Activated CD4-positive, CD25-positive, alpha-beta regulatory T cell treated with anti-CD3 and anti-CD28 coated beads, Interleukin-2, amount 50 U/mL, for 24 hours (primary cell): ENCODE results near the gene LEF1.

Source experiments
- ATAC-seq, 2 donors: fragments of 150-1000 bp; cut with Tn5 transposase; one replicate each; pipeline ENCODE4 v1.10.0; 2021; ENCODE audit warnings: mild to moderate bottlenecking in 1 of 2, moderate library complexity in 1 of 2

The LEF1 gene

DNA sequence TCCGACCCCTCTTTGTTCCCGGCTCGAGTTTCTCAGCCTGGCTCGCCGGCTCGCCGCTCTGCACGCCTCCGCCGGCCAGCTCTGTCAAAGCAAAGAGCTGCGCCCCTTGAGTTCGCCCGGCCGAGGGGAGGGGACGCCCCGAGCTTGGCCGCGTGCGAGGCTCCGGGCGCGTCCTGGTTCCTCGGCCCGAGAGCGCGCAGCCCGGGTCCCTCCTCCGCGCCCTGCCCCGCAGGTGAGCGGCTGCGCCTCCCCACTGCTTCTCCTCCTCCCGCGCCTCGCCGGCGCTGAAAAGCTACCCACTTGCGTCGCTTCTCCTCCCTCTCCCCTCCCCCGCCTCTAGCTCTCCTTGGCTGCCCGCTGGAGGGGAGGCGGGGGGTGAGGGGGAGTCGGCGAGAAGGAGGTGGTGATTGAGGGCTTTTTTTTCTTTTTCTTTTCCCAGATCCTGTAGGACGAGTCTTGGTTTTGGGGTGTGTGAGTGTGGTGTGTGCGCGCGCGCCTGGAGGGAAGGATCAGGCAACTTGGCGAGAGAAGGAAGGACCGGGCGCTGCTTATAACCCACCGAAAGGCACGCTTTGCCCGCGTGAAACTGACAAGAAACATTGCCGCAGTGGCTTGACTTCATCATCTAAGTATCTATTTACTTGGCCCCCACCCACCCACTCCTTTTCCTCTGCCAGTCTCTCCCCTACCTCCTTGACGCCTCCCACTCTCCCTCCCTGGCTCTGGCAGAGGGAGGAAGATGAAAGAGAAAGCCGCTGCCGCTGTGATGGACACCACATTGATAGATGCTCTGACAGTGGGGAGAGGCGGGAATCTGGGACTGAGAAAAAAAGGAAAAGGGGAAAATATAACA, at the start of gene LEF1:
Gene LEF1 (minus strand): TSS at position 262 of the 853 bp plus-strand sequence. CDS start 1,165 bp downstream, outside the sequence.
- ATAC-seq: peak; percentile 33 to 34

- ATAC-seq: no peak
Observed at GRCh38 chr4:108216510-108216909, 47.8 kb upstream of the LEF1 start.

DNA sequence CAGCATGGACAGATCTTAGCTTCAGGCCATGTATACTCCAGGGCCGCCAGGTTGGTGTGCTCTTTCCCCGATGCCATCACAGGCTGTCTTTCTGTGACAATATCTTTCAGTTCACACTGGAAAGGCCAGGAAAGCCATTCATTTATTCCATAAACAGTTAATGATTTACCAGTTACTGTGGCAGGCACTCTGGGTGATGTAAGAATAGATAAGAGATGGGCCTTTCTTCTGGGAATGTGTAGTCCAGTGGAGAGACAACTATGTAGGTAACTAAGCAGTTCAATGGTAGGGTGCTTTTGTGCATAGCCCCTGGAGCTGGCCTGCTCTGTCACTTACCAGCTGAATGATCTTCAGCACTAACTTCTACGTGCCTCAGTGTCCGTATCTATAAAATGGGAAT, 46.3 kb upstream of the LEF1 start:
- ATAC-seq: no peak

- ATAC-seq: no peak
Observed at GRCh38 chr4:108213723-108214122, 45.0 kb upstream of the LEF1 start.

DNA sequence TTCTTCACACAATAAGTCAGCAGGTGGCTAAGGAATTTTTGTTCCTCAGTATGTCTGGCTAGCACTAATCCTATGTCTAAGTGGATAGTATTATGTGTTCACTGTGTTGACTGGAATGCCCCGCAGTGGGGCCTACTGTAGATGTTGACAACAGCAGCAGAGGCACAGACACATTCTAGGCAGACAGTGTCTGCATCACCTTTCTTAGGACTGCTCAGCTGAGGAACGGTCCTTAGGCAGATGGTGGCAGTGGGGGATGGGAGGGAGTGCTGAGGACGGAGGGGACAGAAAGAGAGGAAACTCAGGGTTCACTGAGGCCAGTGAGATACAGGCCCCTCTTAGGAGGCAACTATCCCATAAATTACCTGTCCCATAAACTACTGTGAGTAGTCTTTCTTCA, 44.6 kb upstream of the LEF1 start:
- ATAC-seq: no peak

DNA sequence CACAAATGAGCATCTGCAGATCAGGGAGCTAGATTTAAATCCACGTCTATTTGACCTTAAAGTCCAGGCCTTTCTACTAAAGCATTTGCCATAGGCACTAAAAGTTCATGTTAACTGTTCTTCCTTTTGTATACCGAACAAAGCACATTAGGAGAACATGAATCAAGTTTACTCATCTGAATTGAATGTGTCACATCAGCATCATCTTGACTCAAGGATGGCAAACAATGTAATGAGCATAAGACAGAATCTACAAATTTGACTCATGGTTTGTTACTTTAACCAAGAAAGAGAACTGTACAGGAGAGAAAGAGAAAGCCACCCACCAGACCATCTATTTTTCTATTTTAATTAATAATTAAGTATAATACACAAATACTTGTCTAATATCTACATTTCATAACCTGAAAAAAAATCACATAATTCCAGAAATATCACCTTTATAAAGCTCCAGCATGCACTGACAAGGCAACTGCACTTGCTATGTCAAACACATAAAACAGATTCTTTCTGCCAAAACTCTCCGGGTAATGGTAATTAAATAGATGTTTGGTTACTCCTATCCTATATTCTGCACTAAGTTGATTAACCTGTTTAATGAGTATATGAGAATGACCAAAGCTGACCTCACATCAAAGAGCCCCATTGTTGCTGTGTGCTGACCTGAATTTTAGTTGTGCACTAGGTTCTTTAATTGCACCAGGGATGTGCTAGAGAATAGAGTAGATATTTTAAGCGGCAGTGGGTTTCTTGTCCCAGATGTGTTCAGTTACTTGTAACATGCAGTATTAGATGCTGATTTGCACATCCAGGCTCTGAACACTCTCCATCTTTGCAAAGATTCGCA, 42.5 kb upstream of the LEF1 start:
- peak; percentile 74 to 76 for ATAC-seq

DNA sequence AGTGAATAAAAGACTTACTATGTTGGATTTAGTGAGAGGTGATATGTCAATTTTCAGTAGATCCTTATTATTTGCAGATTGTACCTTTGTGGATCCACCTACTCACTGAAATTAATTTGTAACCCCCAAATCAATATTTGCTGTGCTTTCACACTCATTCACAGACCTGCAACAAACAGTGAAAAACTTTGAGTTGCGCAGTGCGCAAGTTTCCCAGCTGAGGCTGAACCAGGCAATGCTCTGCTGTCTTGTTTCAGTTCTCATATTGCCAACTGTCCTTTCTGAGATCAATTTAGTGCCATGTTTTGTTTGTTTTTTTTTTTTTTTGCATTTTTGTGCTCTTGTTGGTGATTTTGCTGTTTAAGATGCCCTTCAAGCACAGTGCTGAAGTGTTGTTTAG, 40.8 kb upstream of the LEF1 start:
- no peak for ATAC-seq

GRCh38 chr4:108205859-108206258, 37.1 kb upstream of the LEF1 start:
- ATAC-seq: peak; percentile 36 to 41

DNA sequence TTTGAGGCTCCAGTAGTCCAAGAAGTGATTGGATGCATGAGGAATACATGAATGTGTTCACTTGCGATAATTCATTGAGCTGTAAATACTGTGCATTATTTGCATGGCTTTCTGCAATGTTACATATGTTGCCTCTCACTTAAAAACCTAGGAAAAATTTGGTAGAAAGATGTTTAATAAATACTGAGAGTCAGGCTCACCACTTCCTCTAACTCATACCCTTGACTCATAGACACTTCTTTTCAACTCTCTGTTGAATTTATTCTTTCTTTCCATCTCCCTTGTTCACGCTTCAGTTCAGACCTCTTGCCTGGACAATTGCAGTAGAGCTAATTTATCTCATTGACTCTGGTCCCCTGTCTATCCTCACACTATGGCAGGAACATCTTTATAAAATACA, 35.8 kb upstream of the LEF1 start:
- ATAC-seq: peak; percentile 30 to 51

DNA sequence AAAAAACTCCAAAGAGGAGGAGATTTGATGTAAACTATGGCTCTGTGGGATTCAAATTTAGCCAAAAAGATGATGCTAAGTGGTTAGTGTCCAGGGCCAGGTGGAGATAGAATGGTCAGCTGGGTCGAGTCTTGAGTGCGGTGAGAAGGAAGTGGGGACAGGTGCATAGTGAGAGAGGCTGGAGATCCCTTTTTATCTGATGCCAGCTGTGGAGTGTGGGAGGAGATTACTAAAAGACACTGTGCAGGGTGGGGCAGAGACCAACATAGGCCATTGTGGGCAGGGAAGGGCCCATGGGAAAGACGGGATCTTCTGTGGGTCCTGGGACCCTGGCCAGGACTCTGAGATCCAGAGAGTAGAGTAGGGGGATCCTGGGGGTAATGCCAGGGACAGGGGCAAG, 34.6 kb upstream of the LEF1 start:
- no peak for ATAC-seq

DNA sequence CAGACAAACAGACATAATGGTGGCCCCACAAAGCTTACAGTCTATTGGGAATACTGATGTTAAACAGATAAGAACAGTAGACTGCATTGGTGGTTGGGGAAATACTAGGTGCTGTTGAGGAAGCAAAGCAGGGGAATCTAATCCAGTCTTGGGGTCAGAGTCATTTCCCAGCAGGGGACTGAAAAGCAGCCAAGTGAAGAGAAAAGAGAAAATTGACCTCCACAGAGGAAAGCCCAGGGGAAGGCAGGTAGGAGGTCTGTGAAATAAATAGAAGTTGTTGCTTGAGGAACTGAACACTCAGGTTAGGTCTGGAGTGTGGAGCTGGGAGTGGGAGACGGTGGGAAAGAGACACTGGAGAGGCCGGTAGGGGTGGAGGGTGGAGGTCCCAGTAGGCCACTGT, 33.0 kb upstream of the LEF1 start:
- ATAC-seq: no peak

- ATAC-seq: no peak
Observed at GRCh38 chr4:108199881-108200280, 31.1 kb upstream of the LEF1 start.

- ATAC-seq: no peak
Observed at GRCh38 chr4:108193886-108194672, 25.3 kb upstream of the LEF1 start.

GRCh38 chr4:108192935-108193334, 24.2 kb upstream of the LEF1 start:
- no peak for ATAC-seq

DNA sequence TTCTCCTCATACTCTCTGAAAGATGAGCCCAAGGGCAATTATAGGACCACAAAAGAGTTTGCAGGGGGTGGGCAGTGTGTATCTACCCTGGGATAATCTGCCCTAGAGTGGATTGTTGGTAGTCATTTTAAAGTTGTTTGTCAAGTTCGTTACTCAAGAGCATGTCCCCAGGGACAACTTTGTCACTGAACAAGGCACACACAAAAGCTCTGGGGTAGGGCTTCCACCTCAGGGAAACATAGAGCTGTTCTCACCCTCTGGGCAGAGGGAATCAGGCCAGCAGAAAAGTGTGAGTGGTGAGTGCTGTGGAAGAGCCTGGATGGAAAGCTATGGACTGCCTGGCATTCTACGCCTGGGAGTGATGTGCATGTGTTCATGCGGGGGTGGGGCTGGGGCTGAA, 23.3 kb upstream of the LEF1 start:
- ATAC-seq: no peak

DNA sequence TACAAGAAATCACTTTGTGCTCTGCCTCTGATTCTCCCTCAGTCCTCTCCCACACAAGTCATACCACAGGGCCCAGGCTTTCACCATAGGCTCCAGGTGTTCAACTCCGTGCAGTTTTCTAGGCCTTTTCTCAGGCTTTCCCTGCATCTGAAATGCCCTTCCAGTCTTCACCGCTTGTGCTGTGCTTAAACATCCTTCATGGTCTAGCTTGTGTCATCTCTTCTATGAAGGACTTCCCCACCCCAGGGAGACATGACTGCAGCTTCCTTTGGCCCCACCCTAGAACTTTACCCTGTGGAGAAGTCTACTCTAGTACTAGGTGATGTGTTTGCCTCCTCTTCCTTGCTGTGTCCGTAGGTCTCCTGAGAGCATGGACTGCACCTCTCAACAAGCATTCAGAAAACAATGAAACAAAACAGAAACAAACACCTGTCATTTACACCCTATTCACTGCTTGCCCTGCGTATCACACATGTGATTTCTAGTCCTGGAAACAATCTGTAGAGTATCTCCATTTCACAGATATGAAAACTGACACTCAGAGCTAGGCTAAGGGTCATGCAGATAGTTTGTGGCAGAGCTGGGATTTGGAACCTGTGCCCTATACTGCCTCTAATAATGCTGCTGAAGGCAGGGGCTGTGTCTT, 22.7 kb upstream of the LEF1 start:
- no peak for ATAC-seq

DNA sequence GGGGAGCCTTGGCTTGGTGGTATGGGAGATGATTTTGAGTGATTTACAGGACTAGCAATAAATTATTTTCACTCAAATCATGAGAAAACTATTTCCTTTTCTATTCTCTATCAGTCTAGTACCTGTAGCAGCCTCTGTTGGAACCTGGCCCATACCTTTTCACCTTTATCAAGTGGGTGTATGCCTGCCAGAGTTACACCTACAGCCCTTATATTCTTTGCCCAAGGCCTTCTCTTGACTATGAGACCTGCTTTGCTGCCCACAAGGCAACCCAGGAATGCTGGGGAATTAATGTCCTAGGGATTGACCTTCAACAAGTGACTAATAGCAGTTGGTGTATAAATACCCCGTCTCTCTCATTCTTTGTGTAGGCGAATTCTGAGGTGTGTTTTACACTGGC, 20.0 kb upstream of the LEF1 start:
- no peak for ATAC-seq

DNA sequence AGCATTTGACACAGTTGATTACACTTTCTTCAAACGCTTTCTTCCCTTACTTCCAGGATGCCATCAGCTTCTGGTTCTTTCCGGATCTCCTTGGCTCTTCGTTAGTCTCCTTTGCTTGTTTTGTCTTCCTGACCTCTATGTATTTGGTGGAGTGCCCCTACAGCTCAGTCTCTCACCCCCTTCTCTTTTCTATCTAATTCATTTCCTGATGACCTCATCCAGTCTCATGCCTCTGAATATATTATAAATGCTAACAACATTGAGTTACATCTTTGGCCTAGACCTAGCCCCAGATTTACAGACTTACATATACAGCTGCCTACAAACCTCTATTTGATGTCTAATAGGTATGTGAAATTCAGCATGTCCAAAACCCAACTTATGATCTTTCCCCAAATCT, 16.5 kb upstream of the LEF1 start:
- no peak for ATAC-seq

GRCh38 chr4:108184453-108185049, 15.8 kb upstream of the LEF1 start:
- no peak for ATAC-seq

DNA sequence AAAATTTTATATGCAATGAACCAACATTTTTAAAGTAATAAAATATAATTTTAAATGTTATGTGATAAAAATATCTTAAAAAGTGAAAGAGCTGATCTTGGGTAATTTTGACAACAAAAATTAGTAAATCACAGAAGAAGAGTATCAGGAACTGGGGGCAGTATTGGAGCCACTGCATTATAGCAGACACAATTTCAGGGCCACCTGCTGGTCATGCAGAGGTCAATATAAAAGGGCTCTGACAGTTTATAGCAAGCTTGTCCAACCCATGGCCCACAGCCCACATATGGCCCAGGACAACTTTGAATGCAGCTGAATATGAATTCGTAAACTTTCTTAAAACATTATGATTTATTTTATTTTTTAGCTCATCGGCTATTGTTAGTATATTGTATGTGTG, 13.0 kb upstream of the LEF1 start:
- peak in 1 of 2 donors; percentile 56 for ATAC-seq

DNA sequence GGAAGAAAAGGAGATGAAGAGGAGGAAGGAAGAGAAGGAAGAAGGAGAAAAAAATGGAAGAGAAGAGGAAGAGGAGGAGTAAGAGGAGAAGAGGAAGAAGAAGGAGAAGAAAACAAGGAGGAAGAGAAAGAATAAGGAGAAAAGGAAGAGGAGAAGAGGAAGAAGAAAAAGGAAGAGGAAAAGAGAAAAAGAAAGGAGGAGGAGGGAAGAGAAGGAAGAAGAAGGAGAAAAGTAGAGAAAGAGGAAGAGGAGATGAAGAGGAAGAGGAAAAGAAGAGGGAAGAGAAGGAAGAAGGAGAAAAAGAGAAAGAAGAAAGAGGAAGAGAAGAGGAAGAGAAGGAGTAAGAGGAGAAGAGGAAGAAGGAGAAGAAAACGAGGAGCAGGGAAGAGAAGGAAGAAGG, 11.8 kb upstream of the LEF1 start:
- ATAC-seq: no peak

GRCh38 chr4:108175966-108176365, 7.2 kb upstream of the LEF1 start:
- no peak for ATAC-seq
